IMR-90 (cell line): ENCODE data around the gene WDCP. TPM values are rescaled to one million over a fixed set of nuclear protein-coding genes. Genes with fewer than 3 reads are reported as not detected.

Experiments
- ATAC-seq: fragments of 200-7000 bp; cut with Tn5 transposase; 2 replicates; pipeline ENCODE4 v1.9.1; 2020; ENCODE audit warnings: low read depth, mild to moderate bottlenecking, moderate library complexity
- BruUV-seq: library from RNA; stranded (reverse); fragments of 400-500 nt; replicated peaks from 2 replicates; lab custom pipeline; 2021; lab: Mats Ljungman, UMichigan
- CTCF ChIA-PET: fragments of 300-600 bp; formaldehyde crosslinking; extraction: SDS; loops from one replicate; lab custom pipeline; 2021; ENCODE audit warnings: antibody characterized with exemption; lab: Yijun Ruan, JAX
- POLR2A ChIA-PET: fragments of 300-600 bp; sonication (Branson Sonifier 250); formaldehyde crosslinking; loops from one replicate; lab custom pipeline; 2022; ENCODE audit warnings: antibody characterized with exemption; ENCODE audit not compliant: unreplicated experiment; lab: Charles Lee
- DNase-seq: peaks from one replicate; pipeline ENCODE4 v3.0.0; 2013
- H2AFZ ChIP-seq: replicated peaks from 2 replicates; pipeline ENCODE3; 2013; ENCODE audit warnings: low read length, mild to moderate bottlenecking; ENCODE audit not compliant: poor library complexity
- H2AK5ac ChIP-seq: 2 replicates; pipeline ENCODE4 v1.6.1; 2013; ENCODE audit warnings: low read depth, low read length, inconsistent platforms
- H2AK9ac ChIP-seq: replicated peaks from 2 replicates; pipeline ENCODE3; 2013; ENCODE audit warnings: mild to moderate bottlenecking, low read depth, low read length, moderate library complexity; ENCODE audit not compliant: poor library complexity
- H2BK120ac ChIP-seq: 2 replicates; pipeline ENCODE4 v1.6.1; 2013; ENCODE audit warnings: low read depth, low read length, inconsistent platforms
- H2BK15ac ChIP-seq: 3 replicates; pipeline ENCODE4 v1.6.1; 2013; ENCODE audit warnings: low read depth, low read length, inconsistent platforms
- H2BK20ac ChIP-seq: 2 replicates; pipeline ENCODE4 v1.6.1; 2013; ENCODE audit warnings: low read depth, mild to moderate bottlenecking, inconsistent platforms, low read length, moderate library complexity
- H2BK5ac ChIP-seq: 2 replicates; pipeline ENCODE4 v1.6.1; 2013; ENCODE audit warnings: mild to moderate bottlenecking, low read depth, low read length, inconsistent platforms; ENCODE audit not compliant: poor library complexity, severe bottlenecking
- H3K14ac ChIP-seq: replicated peaks from 2 replicates; pipeline ENCODE4 v1.6.1; 2013; ENCODE audit warnings: low read depth, low read length, inconsistent platforms
- H3K18ac ChIP-seq: 2 replicates; pipeline ENCODE4 v1.6.1; 2013; ENCODE audit warnings: low read depth, low read length, control low read depth
- H3K23ac ChIP-seq: 2 replicates; pipeline ENCODE4 v1.6.1; 2013; ENCODE audit warnings: low read depth, low read length, inconsistent platforms
- H3K27ac ChIP-seq: 2 replicates; pipeline ENCODE4 v1.5.1; 2013; ENCODE audit warnings: mild to moderate bottlenecking, control low read depth, low read length; ENCODE audit not compliant: insufficient read depth
- H3K27me3 ChIP-seq: 2 replicates; pipeline ENCODE4 v1.6.1; 2013; ENCODE audit warnings: low read length; ENCODE audit not compliant: control insufficient read depth, insufficient read depth
- H3K36me3 ChIP-seq: 2 replicates; pipeline ENCODE4 v1.6.1; 2013; ENCODE audit warnings: low read length, mixed read lengths; ENCODE audit not compliant: control insufficient read depth, insufficient read depth
- H3K4ac ChIP-seq: 2 replicates; pipeline ENCODE4 v1.6.1; 2013; ENCODE audit warnings: low read depth, low read length, inconsistent platforms
- H3K4me1 ChIP-seq: 2 replicates; pipeline ENCODE4 v1.6.1; 2013; ENCODE audit warnings: low read length, mixed read lengths; ENCODE audit not compliant: control insufficient read depth, insufficient read depth
- H3K4me2 ChIP-seq: 2 replicates; pipeline ENCODE4 v1.6.1; 2013; ENCODE audit warnings: low read depth, mild to moderate bottlenecking, control low read depth, low read length, moderate library complexity
- H3K4me3 ChIP-seq: 2 replicates; pipeline ENCODE4 v1.5.1; 2013; ENCODE audit warnings: low read depth, mild to moderate bottlenecking, control low read depth, low read length, moderate library complexity; ENCODE audit not compliant: insufficient read depth
- H3K56ac ChIP-seq: 2 replicates; pipeline ENCODE4 v1.6.1; 2013; ENCODE audit warnings: low read length, inconsistent platforms; ENCODE audit not compliant: insufficient read depth; ENCODE audit errors: extremely low read depth
- H3K79me1 ChIP-seq, 2 experiments: 2 replicates each; pipeline ENCODE4 v1.6.1; 2013; ENCODE audit warnings: low read length in 2 of 2, inconsistent platforms in 1 of 2, low read depth in 1 of 2
- H3K9ac ChIP-seq: 2 replicates; pipeline ENCODE4 v1.6.1; 2013; ENCODE audit warnings: low read depth, low read length, control low read depth
- H3K9me1 ChIP-seq: 2 replicates; pipeline ENCODE4 v1.6.1; 2013; ENCODE audit warnings: low read length, inconsistent platforms; ENCODE audit not compliant: insufficient read depth
- H3K9me3 ChIP-seq: 2 replicates; pipeline ENCODE4 v1.6.1; 2013; ENCODE audit warnings: low read length; ENCODE audit not compliant: control insufficient read depth, insufficient read depth
- H4K20me1 ChIP-seq: 2 replicates; pipeline ENCODE4 v1.6.1; 2013; ENCODE audit warnings: low read length, inconsistent platforms; ENCODE audit not compliant: insufficient read depth
- H4K5ac ChIP-seq: 2 replicates; pipeline ENCODE4 v1.6.1; 2013; ENCODE audit warnings: mild to moderate bottlenecking, low read depth, low read length, control low read depth
- H4K8ac ChIP-seq, 2 experiments: 2 replicates each; pipeline ENCODE4 v1.6.1; 2013; ENCODE audit warnings: low read depth in 2 of 2, low read length in 2 of 2, control low read depth in 1 of 2, inconsistent platforms in 1 of 2
- H4K91ac ChIP-seq: 2 replicates; pipeline ENCODE4 v1.6.1; 2013; ENCODE audit warnings: low read depth, low read length, inconsistent platforms; ENCODE audit not compliant: insufficient read depth
- BHLHE40 ChIP-seq: fragments of 150-350 bp; IDR thresholded peaks from 2 replicates; pipeline ENCODE4 v1.6.1; 2016; ENCODE audit warnings: mild to moderate bottlenecking, low read depth, low read length
- CHD1 ChIP-seq: IDR thresholded peaks from 2 replicates; pipeline ENCODE4 v1.6.1; 2012; ENCODE audit warnings: low read depth, low read length, improper control_type of control experiment
- MAFK ChIP-seq: IDR thresholded peaks from 2 replicates; pipeline ENCODE4 v1.6.1; 2012; ENCODE audit warnings: low read depth, low read length, improper control_type of control experiment
- MXI1 ChIP-seq: IDR thresholded peaks from 2 replicates; pipeline ENCODE4 v1.6.1; 2012; ENCODE audit warnings: low read depth, mild to moderate bottlenecking, low read length, moderate library complexity, borderline replicate concordance
- POLR2A ChIP-seq: IDR thresholded peaks from 2 replicates; pipeline ENCODE4 v1.6.1; 2012; ENCODE audit warnings: mild to moderate bottlenecking, low read depth, low read length
- RAD21 ChIP-seq: IDR thresholded peaks from 2 replicates; pipeline ENCODE4 v1.6.1; 2012; ENCODE audit warnings: low read length, improper control_type of control experiment
- WGBS, 2 experiments: methylation state at CpG; one replicate each; pipeline versions ENCODE4 v1.1.5 to v1.1.7; 2013; ENCODE audit warnings: missing lambda C conversion rate in 2 of 2; ENCODE audit not compliant: insufficient read length in 1 of 2; ENCODE audit errors: extremely low coverage in 2 of 2; 5-methylcytosine and 5-hydroxymethylcytosine counted together
- dilution Hi-C: fragments of 300-500 bp; cut with HindIII; formaldehyde crosslinking; loops from one replicate; pipeline ENCODE4 v1.14.3; 2018; ENCODE audit warnings: low sequenced_read_pairs; ENCODE audit not compliant: unreplicated experiment
- in situ Hi-C: fragments of 300-500 bp; cut with MboI; formaldehyde crosslinking; loops from 3 replicates; pipeline ENCODE4 v1.14.3; 2019; ENCODE audit warnings: low sequenced_read_pairs, inconsistent platforms, mixed read lengths
- intact Hi-C: fragments of 100-400 bp; cut with micrococcal nuclease; formaldehyde crosslinking; loops from 2 replicates; pipeline ENCODE4 v1.10.0; 2022
- polyA plus RNA-seq, 3 experiments: library from polyadenylated mRNA; depleted of rRNA; stranded (reverse); fragments of >200 nt; gene quantifications; 2 replicates each; pipeline ENCODE4 v1.2.3, GENCODE V29; 2012; ENCODE audit warnings: low replicate concordance in 1 of 3
- total RNA-seq: library from RNA; depleted of rRNA; stranded (reverse); fragments of >200 nt; gene quantifications from 2 replicates; pipeline ENCODE4 v1.2.3, GENCODE V29; 2012

Gene WDCP
- total and polyA plus RNA-seq, 2 of the 4 experiments (the other 2 are of a cell fraction), result 6.8 to 18.6 TPM

DNA sequence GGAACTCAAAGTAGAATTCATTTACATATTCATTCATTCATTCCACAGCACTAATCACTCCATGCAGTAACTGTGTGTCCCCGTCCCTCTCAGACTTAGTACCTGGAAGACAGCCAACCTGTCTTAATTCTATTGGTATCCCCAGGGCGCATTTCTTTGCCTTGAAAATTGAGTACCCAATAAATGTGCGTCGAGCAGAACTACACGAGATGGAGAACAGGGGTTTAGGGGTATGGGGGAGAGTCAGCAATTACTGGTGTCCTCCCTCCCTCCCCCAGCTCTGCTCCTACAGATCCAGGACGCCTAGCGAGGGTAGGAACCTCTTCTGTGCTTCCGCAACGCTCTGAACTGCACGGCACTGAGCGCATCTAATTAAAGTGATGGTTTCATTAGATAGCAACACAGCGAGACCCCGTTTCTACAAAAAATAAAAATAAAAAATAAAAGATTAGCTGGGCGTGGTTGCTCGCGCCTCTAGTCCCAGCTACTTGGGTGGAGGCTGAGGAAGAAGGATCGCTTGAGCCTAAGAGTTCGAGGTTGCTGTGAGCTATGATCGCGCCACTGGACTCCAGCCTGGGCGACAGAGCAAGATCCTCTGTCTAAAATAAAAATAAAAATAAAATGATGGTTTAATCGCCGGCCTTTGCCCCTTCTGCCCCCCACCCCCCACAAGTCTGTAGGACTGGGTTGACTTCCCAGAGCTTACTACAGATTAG lies 1.7 kb upstream of the WDCP start (continued):
- TF ChIP-seq CHD1, result no peak
- no peak for TF ChIP-seq POLR2A

GRCh38 chr2:24047703-24048033 lies 477 bp upstream of the WDCP start:
- WGBS, 2 experiments, result 41% methylated on average over 4 of the region's 8 CpGs; no CpG with 5 or more reads in 1 of the 2 experiments

More at GRCh38 chr2:24047703-24048033, 477 bp upstream of the WDCP start:
- DNase-seq, result no peak
- H3K23ac ChIP-seq, result no peak overlapping the region
- peak overlapping the region; percentile 94 to 97 for H4K8ac ChIP-seq
- H3K4me3 ChIP-seq, result no peak overlapping the region
- H4K91ac ChIP-seq, result peak overlapping the region; percentile 15; the same call in 1 of the 2 replicates
- no peaks in the 10 kb centered on the region for H3K9me3 ChIP-seq
- intact Hi-C loops (loop anchor here (10.0 kb wide), 1 partner anchor 103 kb away; the partner anchor contains the start of gene UBXN2A), dilution Hi-C loops (no loop called here), in situ Hi-C loops (no loop called here)
- CTCF ChIA-PET, result interaction anchor here (0.6 to 1.1 kb wide), 3 partner anchors 12 to 63 kb away, joined by 3 to 4 read pairs (median 4); no protein-coding TSS in a partner anchor
- no peaks in the 10 kb centered on the region for H3K4me1 ChIP-seq
- H2BK120ac ChIP-seq, result peak overlapping the region; percentile 35; the same call in 1 of the 2 replicates
- TF ChIP-seq BHLHE40 (no peak), MAFK (no peak), CHD1 (no peak), RAD21 (no peak), MXI1 (no peak)
- peak overlapping the region; percentile 33 for H3K4me2 ChIP-seq
- H3K14ac ChIP-seq, result peak overlapping the region; percentile 70; the same call in 1 of the 2 replicates
- H2AK9ac ChIP-seq, result peak overlapping the region; percentile 60
- H3K79me1 ChIP-seq, result peaks cover 11 to 21% of the 10 kb centered on the region in 2 experiments; a peak in 3 of 4 replicates
- H2BK5ac ChIP-seq, result no peak overlapping the region
- H2AFZ ChIP-seq, result peak overlapping the region; percentile 97
- ATAC-seq, result no peak
- POLR2A ChIA-PET, result interaction anchor here (0.6 to 1.5 kb wide), 3 partner anchors 10 to 60 kb away, joined by 3 to 6 read pairs (median 5); no protein-coding TSS in a partner anchor
- H3K9ac ChIP-seq, result no peak overlapping the region
- peak overlapping the region; percentile 84 for H3K4ac ChIP-seq
- no peaks in the 10 kb centered on the region for H3K27me3 ChIP-seq
- no peak overlapping the region for H2BK20ac ChIP-seq
- no peak overlapping the region for H3K18ac ChIP-seq
- no peaks in the 10 kb centered on the region for H3K36me3 ChIP-seq
- no peaks in the 10 kb centered on the region for H4K20me1 ChIP-seq
- no peak overlapping the region for H3K27ac ChIP-seq
- H2AK5ac ChIP-seq, result peak overlapping the region; percentile 66
- H3K9me1 ChIP-seq, result peaks cover 8% of the 10 kb centered on the region
- H4K5ac ChIP-seq, result peak overlapping the region; percentile 72
- peak overlapping the region; percentile 56; the same call in 2 of the 3 replicates for H2BK15ac ChIP-seq
- BruUV-seq, result no TSS peak
- H3K56ac ChIP-seq, result peak overlapping the region; percentile 9; the same call in 1 of the 2 replicates
